Measurements from ENCODE around the gene MICAL3.
A peak's percentile ranks its signal among the peaks of the same experiment; 100 is the strongest.
"Not testable (repeated sequence)": the region's sequence is repeated elsewhere in the genome, so short reads cannot be mapped to it uniquely, and the experiment has no call there.

The MICAL3 gene

GRCh38 chr22:18059991-18060390 is 35.6 kb upstream of the MICAL3 start:
- no peak for DNase-seq

GRCh38 chr22:18059473-18059872 is 35.1 kb upstream of the MICAL3 start:
- no peak for DNase-seq

- no peak for DNase-seq
Observed at GRCh38 chr22:18059094-18059417, 34.7 kb upstream of the MICAL3 start.

GRCh38 chr22:18058371-18059093 is 34.2 kb upstream of the MICAL3 start:
- no peak for DNase-seq

- peak in 1 of 2 donors; percentile 85 for DNase-seq
Observed at GRCh38 chr22:18057568-18058209, 33.3 kb upstream of the MICAL3 start.

- DNase-seq, result peak in 1 of 2 donors; percentile 55
Observed at GRCh38 chr22:18056807-18057474, 32.6 kb upstream of the MICAL3 start.

- DNase-seq, result no peak
Observed at GRCh38 chr22:18056161-18056666, 31.9 kb upstream of the MICAL3 start.

GRCh38 chr22:18055619-18056160 is 31.3 kb upstream of the MICAL3 start:
- DNase-seq, result no peak

- not testable (repeated sequence) for DNase-seq
Observed at GRCh38 chr22:18053216-18053946, 29.0 kb upstream of the MICAL3 start.

- DNase-seq, result not testable (repeated sequence)
Observed at GRCh38 chr22:18051113-18051512, 26.8 kb upstream of the MICAL3 start.

GRCh38 chr22:18050065-18050464 is 25.7 kb upstream of the MICAL3 start:
- DNase-seq, result no peak

- DNase-seq, result no peak
Observed at GRCh38 chr22:18048441-18048898, 24.1 kb upstream of the MICAL3 start.

GRCh38 chr22:18048041-18048440 is 23.7 kb upstream of the MICAL3 start:
- DNase-seq, result no peak

GRCh38 chr22:18045794-18046193 is 21.4 kb upstream of the MICAL3 start:
- no peak for DNase-seq

- DNase-seq, result no peak
Observed at GRCh38 chr22:18044548-18045271, 20.3 kb upstream of the MICAL3 start.

- no peak for DNase-seq
Observed at GRCh38 chr22:18042685-18043084, 18.3 kb upstream of the MICAL3 start.

GRCh38 chr22:18040898-18041297 is 16.5 kb upstream of the MICAL3 start:
- not testable (repeated sequence) for DNase-seq

- no peak for DNase-seq
Observed at GRCh38 chr22:18035751-18036150, 11.4 kb upstream of the MICAL3 start.

- no peak for DNase-seq
Observed at GRCh38 chr22:18034076-18034475, 9.7 kb upstream of the MICAL3 start.

GRCh38 chr22:18033204-18033998 is 9.0 kb upstream of the MICAL3 start:
- DNase-seq, result no peak

- no peak for DNase-seq
Observed at GRCh38 chr22:18032455-18033101, 8.2 kb upstream of the MICAL3 start.

All from CD4-positive, alpha-beta T cell treated with Interleukin-4 for 1 hour (primary cell).